H54 (cell line): ENCODE measurements around the gene FAS.
A peak's percentile ranks its signal among the peaks of the same experiment; 100 is the strongest.

Experiments used
- DNase-seq: peaks from one replicate; pipeline ENCODE4 v3.0.0; 2011; ENCODE audit warnings: low spot score, mixed read lengths; ENCODE audit not compliant: insufficient read length
- FAIRE-seq: peaks from 3 replicates; lab custom pipeline; 2011; peaks lifted over from hg19 to GRCh38; lab: Jason Lieb, UNC
- POLR2A ChIP-seq: IDR thresholded peaks from 2 replicates; pipeline ENCODE4 v1.6.1; 2011; ENCODE audit warnings: low read depth, mild to moderate bottlenecking, low read length

The FAS gene

DNA sequence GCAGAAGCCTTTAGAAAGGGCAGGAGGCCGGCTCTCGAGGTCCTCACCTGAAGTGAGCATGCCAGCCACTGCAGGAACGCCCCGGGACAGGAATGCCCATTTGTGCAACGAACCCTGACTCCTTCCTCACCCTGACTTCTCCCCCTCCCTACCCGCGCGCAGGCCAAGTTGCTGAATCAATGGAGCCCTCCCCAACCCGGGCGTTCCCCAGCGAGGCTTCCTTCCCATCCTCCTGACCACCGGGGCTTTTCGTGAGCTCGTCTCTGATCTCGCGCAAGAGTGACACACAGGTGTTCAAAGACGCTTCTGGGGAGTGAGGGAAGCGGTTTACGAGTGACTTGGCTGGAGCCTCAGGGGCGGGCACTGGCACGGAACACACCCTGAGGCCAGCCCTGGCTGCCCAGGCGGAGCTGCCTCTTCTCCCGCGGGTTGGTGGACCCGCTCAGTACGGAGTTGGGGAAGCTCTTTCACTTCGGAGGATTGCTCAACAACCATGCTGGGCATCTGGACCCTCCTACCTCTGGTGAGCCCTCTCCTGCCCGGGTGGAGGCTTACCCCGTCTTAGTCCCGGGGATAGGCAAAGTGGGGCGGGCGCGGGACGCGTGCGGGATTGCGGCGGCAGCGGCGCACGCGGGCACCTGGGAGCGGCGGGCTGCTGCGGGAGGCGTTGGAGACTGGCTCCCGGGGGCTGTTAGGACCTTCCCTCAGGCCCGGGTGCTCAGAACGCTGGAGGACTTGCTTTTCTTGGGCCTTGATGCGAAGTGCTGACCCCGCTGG, at the start of gene FAS:
Gene FAS (plus strand): TSS at position 415 of the 777 bp plus-strand sequence. CDS start 79 bp downstream, at position 494.
- 0 out of 2 replicates have a peak, but pooled peaks have one; percentile 13 for TF ChIP-seq POLR2A
- peak; percentile 82 for FAIRE-seq
- peak; percentile 74 for DNase-seq

DNA sequence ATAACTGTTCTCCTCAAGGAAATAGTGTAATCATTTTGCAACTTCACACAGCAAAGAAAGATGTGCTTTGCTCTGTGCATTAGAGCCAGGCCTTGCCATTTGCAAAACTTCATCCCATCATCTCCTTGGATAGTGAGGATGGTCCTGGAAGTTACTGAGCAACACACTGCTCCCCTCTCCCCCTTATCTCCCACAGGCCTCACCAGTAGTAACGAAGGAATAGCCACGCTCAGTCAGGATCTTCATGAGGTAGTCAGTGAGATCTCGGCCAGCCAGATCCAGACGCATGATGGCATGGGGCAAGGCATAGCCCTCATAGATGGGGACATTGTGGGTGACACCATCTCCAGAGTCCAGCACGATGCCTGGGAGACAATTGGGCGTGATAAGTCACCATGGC, 49.6 kb upstream of the FAS start:
- no peak for FAIRE-seq
- TF ChIP-seq POLR2A, result no peak

DNA sequence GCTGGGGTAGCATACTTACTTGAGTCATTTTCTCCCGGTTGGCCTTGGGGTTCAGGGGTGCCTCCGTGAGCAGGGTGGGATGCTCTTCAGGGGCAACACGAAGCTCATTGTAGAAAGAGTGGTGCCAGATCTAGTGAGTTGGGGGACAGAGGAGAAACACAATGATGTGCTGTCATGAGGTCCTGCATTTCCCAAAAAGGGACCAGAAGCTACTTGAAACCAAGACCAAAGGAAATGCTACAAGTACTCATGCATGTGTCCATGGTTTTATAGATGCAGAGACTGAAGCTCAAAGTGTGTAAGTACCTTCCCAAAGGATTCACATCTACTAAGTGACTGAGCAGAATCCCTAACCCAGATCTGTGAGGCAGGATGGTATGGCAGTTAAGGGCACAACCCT, 46.8 kb upstream of the FAS start:
- no peak for TF ChIP-seq POLR2A
- DNase-seq (no peak), FAIRE-seq (no peak)

More for the DNA sequence above, 49.6 kb upstream of the FAS start:
- no peak for DNase-seq

DNA sequence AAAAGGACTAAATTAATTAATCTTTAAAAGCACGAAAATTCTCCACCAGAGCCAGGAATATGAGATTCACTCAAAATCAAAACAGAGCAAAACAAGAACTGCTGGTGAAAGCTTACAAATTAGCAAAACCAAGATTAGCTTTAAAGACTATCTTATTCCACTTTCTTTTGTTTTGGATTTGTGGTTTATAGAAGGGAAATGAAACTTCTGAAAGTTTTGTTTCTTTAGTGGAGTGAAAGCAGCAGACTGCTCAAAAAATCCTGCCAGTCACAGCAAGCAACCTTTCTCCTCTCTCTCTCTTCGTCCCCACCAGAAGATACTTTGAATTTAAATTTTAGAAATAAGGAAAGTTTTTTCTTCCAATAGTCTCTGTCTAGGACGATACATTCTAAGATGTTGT, 45.8 kb upstream of the FAS start:
- FAIRE-seq (no peak), DNase-seq (no peak)
- TF ChIP-seq POLR2A, result no peak

DNA sequence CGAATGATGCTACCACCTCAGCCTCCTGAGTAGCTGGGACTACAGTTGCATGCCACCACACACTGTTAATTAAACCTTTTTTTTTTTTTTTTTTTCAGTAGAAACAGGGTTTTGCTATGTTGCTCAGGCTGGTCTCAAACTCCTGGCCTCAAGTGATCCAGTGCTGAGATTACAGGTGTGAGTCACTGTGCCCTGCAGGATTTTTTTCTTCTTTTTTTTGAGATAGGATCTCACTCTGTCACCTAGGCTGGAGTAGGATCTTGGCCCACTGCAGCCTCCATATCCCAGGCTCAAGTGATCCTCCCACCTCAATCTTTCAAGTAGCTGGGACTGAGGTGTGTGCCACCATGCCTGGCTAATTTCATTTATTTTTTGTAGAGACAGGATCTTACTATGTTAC, 44.4 kb upstream of the FAS start:
- DNase-seq, result no peak
- TF ChIP-seq POLR2A, result no peak
- FAIRE-seq, result no peak

DNA sequence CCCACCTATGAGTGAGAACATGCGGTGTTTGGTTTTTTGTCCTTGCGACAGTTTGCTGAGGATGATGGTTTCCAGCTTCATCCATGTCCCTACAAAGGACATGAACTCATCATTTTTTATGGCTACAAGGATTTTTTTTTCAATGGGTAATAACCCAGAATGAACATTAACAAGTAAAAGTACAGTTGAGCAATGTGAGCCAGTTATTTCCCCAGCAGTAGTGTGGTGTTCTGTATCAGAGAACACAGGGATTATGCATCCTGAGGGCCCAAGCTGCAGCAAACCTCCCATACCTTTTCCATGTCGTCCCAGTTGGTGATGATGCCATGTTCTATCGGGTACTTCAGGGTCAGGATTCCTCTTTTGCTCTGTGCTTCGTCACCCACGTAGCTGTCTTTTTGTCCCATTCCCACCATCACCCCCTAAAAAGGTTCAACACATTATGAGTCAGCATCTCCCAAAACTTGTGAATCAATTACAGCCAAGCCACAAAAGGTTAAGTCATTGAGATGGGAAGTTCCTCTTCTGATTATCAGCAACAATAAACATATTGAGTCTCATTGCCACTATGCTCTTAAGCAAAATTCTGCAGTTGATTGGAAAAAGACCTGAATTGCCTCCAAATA, 43.5 kb upstream of the FAS start:
- peak; percentile 61 for FAIRE-seq
- TF ChIP-seq POLR2A, result no peak
- DNase-seq, result no peak

DNA sequence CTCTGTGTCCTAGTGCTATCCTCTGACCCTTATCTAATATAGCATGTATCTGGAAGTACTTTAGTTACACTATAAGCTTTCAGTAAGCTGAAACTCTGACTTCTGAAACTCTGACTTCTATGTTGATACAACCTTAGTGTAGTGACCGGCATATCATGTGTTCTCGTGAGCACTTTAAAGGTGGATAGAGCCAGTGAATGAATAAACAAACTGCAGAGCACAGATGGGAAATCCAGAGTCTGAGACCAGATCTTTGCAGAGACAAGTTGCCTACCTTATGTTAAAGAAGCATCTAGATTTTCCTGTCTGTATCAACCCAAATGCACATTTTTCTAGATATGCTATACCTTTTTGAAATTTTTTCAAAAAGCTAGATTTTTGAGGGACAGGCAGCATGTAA, 41.5 kb upstream of the FAS start:
- DNase-seq (no peak), FAIRE-seq (peak; percentile 23)
- no peak for TF ChIP-seq POLR2A

DNA sequence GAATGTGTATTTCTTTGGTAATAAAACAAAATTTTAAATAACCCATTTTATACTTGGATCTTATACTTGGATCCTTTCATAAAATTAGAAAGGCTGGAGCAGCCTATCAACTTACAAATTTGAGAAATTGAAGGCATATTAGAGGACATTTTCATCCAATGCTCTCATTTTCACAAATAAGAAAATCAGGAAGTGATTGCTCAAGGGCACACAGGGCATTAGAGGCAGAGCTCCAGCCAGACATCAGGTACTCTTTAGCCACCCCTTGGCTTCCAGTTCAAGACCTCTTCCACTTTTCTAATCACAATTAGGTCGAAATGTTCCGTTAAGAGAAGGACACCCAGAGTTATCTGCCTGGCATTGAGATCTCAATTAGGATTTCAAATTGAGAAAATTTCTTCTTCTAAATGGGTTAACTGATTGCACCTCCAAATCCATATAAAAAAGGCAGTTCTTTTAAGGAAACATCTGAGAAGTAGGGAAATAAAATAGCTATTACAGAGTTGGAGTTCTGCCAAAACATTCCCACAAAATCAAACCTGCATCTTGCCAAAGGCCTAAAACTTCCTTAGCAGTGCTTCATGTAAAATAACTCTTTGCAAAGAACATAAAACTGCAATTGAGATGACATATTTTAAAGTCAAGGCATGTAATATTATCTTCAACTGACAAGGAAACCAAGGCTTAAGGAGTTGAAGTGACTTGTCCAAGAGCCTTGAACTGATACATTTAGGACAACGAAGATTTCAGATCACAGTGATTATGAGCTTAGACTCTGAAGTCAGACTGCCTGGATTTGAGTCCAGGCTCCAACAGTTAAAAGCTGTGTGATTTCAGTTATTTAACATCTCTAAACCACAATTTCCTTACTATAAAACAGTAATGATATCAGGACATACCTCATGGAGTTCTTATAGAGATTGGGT, 40.4 kb upstream of the FAS start:
- FAIRE-seq (peak; percentile 66), DNase-seq (no peak)
- no peak for TF ChIP-seq POLR2A

DNA sequence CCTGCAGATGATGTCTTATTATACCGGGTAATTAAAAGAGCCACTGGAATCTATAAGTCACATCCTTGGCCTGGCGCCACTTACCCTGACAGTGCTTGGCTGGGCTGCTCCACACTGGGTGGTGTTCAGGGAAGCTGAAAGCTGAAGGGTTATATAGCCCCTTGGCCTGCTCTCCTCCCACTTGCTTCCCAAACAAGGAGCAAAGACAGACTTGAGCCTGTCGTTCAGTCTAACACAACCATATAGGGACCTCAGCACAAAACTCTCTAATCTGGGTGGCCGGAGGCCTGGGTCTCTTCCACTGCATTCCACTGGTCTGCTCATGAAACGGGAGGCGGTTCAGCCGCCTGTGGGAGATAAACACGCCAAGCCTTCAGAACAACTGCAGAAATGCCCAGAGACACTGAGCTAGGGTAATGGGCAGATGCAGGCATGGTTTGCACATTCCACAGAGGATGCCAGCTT, 37.9 kb upstream of the FAS start, which contains the start of gene ACTA2:
Gene ACTA2 (minus strand): TSS at position 127 of the 465 bp plus-strand sequence. CDS start 3,843 bp downstream, outside the sequence.
- FAIRE-seq, result peak; percentile 45
- no peak for TF ChIP-seq POLR2A
- no peak for DNase-seq

DNA sequence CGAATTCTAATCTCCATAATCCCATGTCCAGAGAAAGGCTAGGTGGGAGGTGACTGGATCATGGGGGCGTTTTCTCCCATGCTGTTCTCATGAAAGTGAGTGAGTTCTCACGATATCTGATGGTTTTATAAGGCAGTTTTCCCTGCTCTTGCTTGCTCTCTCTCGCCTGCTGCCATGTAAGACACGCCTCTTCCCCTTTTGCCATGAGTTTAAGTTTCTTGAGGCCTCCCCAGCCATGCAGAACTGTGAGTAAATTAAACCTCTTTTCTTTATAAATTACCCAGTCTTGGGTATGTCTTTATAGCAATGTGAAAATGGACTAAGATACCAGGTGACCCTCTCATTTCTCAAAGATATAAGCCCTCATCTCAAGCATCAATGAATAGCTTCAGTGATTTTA, 36.9 kb upstream of the FAS start:
- FAIRE-seq (no peak), DNase-seq (no peak)
- no peak for TF ChIP-seq POLR2A

DNA sequence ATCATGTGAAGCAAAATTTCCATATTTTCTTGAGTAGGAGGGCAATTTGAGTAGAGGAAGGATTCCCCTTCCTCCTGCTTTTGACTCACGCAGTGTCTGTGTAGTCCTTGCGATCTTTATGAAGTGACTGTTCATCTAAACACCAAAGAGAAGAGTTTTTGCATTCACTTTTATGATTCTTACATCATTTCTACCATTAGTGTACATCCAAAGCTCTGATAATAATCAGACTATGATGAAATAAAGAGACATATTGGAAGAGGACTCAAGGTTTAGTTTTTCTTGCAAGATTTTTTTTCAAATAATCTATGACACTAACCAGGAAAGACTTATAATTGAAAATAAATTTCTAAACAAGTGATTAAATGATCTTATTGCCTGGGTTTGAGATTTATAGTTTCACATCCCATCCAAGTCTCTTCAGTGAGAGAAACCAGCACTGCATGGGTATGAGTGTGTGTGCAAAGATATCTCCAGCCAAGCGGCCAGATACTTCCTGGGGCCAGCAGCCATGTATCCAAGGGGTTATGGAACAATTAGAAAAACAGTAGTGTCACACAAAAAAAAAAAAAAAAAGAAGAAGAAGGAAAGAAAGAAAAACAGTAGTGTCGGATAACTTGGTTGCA, 36.0 kb upstream of the FAS start:
- FAIRE-seq, result no peak
- DNase-seq, result no peak
- no peak for TF ChIP-seq POLR2A

DNA sequence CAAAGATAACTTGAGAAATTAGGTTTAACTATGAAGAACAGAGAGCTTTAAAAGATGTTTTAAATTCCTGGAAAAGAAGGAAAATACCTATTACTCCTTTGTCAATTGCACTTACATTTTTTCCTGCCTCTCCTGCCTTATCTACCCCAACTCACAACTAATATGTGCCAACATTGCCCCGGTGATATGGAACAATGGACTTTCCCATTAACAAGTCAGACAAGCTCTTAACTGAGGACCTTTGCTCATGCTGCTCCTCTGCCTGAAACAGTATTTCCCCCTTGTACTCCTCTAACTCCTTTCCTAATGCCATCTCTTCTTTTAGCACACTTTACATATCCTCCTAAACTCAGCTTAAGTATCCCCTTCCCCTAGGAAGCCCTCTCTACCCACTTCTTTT, 33.2 kb upstream of the FAS start:
- TF ChIP-seq POLR2A, result no peak
- no peak for DNase-seq
- FAIRE-seq, result no peak

DNA sequence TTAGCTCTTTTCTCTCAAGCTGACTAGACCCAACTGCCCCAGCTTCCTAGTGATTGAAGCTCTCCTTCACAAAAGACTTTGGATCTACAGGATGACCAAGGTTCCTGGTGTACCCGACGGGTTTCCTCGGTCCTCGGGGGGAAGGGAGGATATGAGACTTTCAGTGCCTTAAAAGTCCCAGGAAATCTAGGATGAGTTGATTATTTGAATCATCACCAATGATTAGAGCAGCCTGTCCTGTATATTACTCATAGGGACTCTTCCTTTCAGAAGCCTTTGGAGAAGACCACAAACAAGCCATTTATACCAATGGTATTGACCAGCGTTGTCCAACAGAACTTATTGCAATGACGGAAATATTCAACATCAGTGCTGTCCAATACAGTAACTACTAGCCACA, 31.9 kb upstream of the FAS start:
- FAIRE-seq, result peak; percentile 11

DNA sequence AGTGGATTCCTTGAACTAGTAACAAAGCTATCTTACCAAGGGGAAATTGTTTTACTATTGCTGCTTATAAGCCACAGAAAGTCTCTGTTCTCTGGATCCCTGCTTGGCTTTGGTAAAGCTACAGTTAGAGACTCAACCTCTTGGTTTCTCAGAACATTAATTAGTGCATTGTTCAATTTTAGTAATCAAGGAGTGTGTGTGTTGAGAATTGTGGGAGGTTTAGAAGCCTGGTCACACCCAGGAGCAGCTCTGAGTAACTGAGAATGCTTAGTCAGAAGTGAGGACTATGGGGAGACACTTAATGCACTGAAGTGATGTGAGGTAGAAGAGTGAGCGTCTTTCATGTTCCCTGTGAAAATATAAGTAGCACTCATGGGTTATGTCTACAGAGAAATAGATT, 29.8 kb upstream of the FAS start:
- FAIRE-seq (peak; percentile 33), DNase-seq (no peak)
- no peak for TF ChIP-seq POLR2A

More for the DNA sequence above, 31.9 kb upstream of the FAS start:
- no peak for DNase-seq
- TF ChIP-seq POLR2A, result no peak
